ENCODE results near the gene FRS2. TPM values are rescaled to one million over a fixed set of nuclear protein-coding genes. Genes with fewer than 3 reads are reported as not detected.

The FRS2 gene
- total RNA-seq, 1 donor from 2014 or later: 66.4 TPM

- no peak for DNase-seq
These were observed 31.1 kb downstream of the FRS2 start for GRCh38 chr12:69501154-69501895.

GRCh38 chr12:69502345-69503081, 32.3 kb downstream of the FRS2 start:
- no peak for DNase-seq

DNA sequence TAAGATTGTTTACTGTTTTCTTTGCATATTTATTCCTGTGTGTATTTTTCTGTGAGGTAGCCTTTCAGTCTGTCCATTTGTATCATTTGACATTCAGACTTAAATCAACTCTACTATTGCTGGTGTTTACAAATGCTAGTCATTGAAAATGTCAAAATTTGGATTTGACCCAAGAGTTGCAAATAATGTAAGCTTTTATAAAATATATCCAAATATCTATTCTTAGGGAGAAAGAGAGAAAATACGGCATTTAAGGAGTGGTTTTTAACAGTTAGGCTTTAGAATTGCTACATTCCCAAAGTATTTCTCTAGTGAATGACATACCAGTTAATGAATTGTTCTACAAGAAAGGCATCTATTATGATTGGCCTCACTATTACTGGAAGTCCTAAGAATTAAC, 37.9 kb downstream of the FRS2 start:
- no peak for DNase-seq

GRCh38 chr12:69508621-69509020, 38.4 kb downstream of the FRS2 start:
- no peak for DNase-seq

- DNase-seq: no peak
These were observed 39.1 kb downstream of the FRS2 start for GRCh38 chr12:69509308-69509736.

- peak; percentile 19 for DNase-seq
These were observed 40.0 kb downstream of the FRS2 start for GRCh38 chr12:69509904-69510827.

DNA sequence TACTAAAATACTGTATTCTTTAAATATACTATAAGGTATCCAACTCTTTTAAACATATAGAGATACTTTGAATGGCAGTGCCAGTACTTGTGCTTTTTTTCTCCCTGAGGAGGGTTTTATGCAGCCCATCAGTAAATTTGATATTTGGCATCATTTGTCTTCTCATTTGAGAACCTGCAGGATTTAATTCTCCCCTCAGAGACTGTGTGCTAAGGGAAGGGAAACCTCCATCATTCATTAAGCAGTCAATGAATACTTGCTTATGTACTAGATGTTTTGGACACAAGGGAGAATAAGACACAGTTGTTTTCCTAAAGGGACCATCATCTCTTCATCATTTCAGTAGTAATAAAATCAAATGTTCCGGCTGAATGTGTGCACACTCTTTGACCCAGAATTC, 40.8 kb downstream of the FRS2 start:
- DNase-seq: no peak

GRCh38 chr12:69511469-69512267, 41.5 kb downstream of the FRS2 start:
- no peak for DNase-seq

- no peak for DNase-seq
These were observed 42.6 kb downstream of the FRS2 start for GRCh38 chr12:69512820-69513219.

DNA sequence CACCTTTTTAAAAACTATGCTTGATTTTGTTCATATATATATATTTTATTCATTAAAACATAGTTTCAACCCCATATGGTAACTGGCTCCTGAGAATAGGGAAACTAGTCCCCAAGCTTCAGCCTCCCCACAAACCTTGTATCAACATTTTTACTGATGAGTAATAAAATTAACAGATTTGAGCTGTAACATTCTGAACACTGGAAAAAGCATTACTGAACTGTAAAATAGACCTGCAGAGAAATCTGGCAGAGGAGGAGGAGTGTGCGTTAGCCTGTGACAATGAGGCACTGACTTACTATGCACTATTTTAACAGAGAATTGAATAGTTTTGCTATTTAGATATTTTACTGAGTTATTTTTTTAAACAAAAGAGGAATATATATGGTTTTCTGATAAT, 43.1 kb downstream of the FRS2 start:
- DNase-seq: no peak

- DNase-seq: no peak
These were observed 43.9 kb downstream of the FRS2 start for GRCh38 chr12:69514111-69514510.

- no peak for DNase-seq
These were observed 44.7 kb downstream of the FRS2 start for GRCh38 chr12:69514845-69515244.

DNA sequence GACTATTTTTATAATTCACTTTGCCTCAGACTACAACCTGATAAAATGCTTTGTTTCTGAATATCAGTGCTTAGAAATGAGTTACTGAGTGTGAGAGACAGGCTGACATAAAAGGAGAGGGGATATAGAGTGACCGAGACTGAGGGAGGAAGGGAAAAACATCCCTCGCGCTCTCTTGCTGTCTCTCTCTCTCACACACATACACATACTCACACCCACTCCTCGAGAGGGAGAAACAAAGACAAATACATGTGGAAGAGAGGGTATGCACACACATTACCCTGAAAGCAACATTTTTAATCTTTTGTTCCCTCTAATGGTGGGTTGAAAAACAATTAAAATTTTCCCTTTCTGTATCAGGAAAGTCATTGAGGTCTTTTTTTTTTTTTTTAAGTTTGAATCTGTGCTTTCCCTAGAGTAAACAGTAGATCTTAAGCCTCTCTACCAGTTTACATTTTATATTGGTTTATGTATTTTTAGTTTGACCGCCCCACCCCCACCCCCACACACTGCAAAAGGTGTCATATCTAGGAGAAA, 45.3 kb downstream of the FRS2 start:
- DNase-seq: no peak

- DNase-seq: no peak
These were observed 46.8 kb downstream of the FRS2 start for GRCh38 chr12:69516950-69517349.

DNA sequence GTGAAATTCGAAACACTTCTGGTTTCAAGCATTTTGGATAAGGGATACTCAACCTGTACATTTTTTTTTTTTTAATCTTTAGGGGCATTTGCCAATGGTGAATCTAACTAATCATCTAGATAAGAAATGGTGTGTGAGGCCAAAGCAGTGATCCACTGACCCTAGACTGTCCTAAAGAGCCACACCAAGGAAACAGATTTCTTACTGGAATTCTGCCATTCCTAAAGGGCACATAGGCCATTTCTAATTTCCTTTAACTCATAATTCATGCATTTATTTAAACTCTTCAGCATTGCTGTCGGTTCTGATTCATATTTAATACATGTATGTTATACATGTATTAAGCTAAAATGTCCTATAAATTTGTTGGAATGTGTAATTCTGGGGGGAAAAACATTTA, 47.2 kb downstream of the FRS2 start:
- DNase-seq: no peak

GRCh38 chr12:69519871-69520270, 49.7 kb downstream of the FRS2 start:
- no peak for DNase-seq

DNA sequence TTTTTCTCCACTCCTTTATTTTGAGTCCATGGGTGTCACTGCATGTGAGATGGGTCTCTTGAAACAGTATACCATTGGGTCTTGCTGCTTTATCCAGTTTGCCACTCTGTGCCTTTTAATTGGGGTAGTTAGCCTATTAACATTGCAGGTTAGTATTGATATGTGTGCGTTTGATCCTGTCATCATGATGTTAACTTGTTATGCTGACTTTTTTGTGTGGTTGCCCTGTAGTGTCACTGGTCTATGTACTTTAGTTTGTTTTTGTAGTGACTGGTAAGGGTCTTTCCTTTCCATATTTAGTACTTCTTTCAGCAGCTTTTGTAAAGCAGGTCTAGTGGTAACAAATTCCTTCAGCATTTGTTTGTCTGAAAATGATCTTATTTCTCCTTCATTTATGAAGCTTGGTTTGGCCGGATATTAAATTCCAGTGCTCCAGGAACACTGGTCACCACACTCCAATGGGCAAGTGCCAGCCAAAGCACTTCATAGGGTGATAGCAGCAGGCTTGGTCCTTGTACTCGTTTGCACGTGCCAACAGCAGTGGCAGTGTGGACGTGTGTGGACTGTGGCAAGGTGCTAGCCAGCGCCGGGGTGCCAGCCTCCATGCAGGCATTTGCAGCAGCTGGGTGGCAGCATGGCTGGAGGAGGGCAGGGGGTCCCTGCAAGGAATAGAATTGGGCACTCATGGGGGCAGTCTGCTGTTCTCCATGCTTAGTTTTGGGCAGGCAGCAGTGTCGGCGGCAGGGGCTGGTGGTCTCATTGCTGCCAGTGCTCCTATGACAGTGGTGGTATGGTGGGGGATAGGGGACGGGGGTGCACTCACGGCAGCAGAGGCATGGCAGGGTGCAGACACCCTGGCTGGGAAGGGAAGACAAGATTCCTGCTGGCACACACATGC, 53.5 kb downstream of the FRS2 start:
- DNase-seq: no peak

DNA sequence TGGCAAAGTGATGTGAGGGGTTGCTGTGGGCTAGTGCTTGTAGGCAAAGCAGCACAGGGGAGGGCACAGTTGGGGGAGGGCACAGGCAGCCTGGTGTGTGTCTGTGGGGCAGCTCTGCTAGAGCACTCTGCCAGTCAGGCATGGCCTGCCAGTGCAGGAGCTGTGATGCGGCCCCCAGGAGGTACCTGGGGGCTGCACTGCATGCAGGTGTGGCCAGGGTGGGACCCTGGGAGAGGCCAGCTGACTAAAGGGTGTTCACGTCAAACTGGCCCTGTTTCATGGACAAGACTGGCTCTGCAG, 54.1 kb downstream of the FRS2 start:
- DNase-seq: no peak

- DNase-seq: no peak
These were observed 54.7 kb downstream of the FRS2 start for GRCh38 chr12:69524755-69525469.
